RWPE1 (cell line): Measurements from ENCODE around the gene PEX26.
"Not testable (repeated sequence)": the region's sequence is repeated elsewhere in the genome, so short reads cannot be mapped to it uniquely, and the experiment has no call there.

Experiments used
- CTCF ChIA-PET: fragments of 350-600 bp; sonication (Branson Sonifier 250); formaldehyde crosslinking; extraction: SDS; loops from one replicate; lab custom pipeline; 2021; lab: Yijun Ruan, JAX
- POLR2A ChIA-PET: fragments of 400-600 bp; formaldehyde crosslinking; extraction: SDS; loops from one replicate; lab custom pipeline; 2020; ENCODE audit warnings: antibody characterized with exemption; ENCODE audit not compliant: low non-redundant PET; lab: Yijun Ruan, JAX
- DNase-seq: peaks from one replicate; pipeline ENCODE4 v3.0.0; 2012; ENCODE audit warnings: low spot score
- H3K27ac ChIP-seq: fragments of 450-650 bp; 2 replicates; pipeline ENCODE4 v1.5.1; 2017
- TF ChIP-seq, protein P1 (sequence below): fragments of 450-650 bp; conservative IDR thresholded peaks from 2 replicates; pipeline ENCODE4 v1.5.1; 2017; ENCODE audit warnings: low read depth, mild to moderate bottlenecking

PEX26 gene

GRCh38 chr22:18103527-18104269, 25.9 kb downstream of the PEX26 start:
- H3K27ac ChIP-seq, result no peak overlapping the region
- DNase-seq, result no peak
- POLR2A ChIA-PET, result no interaction called here
- TF ChIP-seq, protein P1, sequence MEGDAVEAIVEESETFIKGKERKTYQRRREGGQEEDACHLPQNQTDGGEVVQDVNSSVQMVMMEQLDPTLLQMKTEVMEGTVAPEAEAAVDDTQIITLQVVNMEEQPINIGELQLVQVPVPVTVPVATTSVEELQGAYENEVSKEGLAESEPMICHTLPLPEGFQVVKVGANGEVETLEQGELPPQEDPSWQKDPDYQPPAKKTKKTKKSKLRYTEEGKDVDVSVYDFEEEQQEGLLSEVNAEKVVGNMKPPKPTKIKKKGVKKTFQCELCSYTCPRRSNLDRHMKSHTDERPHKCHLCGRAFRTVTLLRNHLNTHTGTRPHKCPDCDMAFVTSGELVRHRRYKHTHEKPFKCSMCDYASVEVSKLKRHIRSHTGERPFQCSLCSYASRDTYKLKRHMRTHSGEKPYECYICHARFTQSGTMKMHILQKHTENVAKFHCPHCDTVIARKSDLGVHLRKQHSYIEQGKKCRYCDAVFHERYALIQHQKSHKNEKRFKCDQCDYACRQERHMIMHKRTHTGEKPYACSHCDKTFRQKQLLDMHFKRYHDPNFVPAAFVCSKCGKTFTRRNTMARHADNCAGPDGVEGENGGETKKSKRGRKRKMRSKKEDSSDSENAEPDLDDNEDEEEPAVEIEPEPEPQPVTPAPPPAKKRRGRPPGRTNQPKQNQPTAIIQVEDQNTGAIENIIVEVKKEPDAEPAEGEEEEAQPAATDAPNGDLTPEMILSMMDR, result no peak
- CTCF ChIA-PET, result no interaction called here

DNA sequence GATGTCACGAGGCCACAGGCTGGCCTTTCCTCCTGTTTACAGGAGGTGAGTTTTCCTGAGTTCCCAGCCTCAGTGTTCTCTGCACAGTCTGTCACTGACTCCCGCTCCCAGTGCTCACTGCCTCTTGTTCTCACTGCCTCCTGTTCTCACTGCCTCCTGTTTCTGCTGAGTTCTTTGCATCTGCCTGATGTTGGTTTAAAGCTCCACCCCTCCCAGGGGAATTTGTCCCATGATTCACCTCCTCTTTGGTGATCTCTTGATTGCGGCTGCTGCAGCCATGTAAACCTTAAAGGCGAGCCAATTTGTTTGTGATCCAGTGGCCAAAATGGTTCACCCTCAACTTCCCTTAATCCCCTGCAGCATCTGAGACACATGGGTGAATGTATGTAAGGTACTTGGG, 26.8 kb downstream of the PEX26 start:
- CTCF ChIA-PET, result no interaction called here
- DNase-seq, result no peak
- H3K27ac ChIP-seq, result no peak overlapping the region
- POLR2A ChIA-PET, result no interaction called here
- TF ChIP-seq, protein P1, result no peak

DNA sequence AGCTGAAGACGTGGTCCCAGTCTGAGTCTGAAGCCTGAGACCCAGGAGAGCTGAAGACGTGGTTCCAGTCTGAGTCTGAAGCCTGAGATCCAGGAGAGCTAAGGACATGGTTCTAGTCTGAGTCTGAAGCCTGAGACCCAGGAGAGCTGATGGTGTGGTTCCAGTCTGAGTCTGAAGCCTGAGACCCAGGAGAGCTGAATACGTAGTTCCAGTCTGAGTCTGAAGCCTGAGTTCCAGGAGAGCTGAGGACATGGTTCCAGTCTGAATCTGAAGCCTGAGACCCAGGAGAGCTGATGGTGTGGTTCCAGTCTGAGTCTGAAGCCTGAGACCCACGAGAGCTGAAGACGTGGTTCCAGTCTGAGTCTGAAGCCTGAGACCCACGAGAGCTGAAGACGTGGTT, 28.2 kb downstream of the PEX26 start:
- CTCF ChIA-PET, result interaction anchor here (0.6 kb wide), 1 partner anchor 12 kb away, joined by 3 read pairs; no protein-coding TSS in a partner anchor
- H3K27ac ChIP-seq, DNase-seq, POLR2A ChIA-PET: not testable (repeated sequence)

- DNase-seq, H3K27ac ChIP-seq, CTCF ChIA-PET, POLR2A ChIA-PET: not testable (repeated sequence)
Measured at GRCh38 chr22:18106550-18107341, 29.0 kb downstream of the PEX26 start.

DNA sequence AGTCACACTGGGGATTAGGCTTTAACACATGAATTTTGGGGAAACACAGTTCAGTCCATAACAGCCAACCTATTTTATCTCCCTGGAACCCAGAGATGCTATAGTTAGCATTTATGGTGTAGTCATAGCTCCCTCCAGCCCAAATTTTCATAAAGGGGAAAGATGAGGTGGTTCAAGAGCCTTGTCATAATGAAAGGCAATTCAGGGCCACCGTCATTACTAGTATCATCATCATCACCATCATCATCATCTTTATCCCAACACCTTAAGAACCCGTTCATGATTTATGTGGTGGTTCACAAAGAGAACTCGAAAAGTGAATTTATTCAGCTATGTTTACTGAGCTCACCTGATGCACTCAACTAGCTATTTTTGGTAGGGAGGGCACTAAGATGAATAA, 30.4 kb downstream of the PEX26 start:
- ChIA-PET POLR2A (no interaction called here), CTCF (no interaction called here)
- H3K27ac ChIP-seq, result no peak overlapping the region
- no peak for DNase-seq
- TF ChIP-seq, protein P1, result no peak

GRCh38 chr22:18109410-18110193, 31.8 kb downstream of the PEX26 start:
- CTCF ChIA-PET, result no interaction called here
- TF ChIP-seq, protein P1, result no peak
- DNase-seq, result no peak
- H3K27ac ChIP-seq, result no peak overlapping the region
- POLR2A ChIA-PET, result no interaction called here

DNA sequence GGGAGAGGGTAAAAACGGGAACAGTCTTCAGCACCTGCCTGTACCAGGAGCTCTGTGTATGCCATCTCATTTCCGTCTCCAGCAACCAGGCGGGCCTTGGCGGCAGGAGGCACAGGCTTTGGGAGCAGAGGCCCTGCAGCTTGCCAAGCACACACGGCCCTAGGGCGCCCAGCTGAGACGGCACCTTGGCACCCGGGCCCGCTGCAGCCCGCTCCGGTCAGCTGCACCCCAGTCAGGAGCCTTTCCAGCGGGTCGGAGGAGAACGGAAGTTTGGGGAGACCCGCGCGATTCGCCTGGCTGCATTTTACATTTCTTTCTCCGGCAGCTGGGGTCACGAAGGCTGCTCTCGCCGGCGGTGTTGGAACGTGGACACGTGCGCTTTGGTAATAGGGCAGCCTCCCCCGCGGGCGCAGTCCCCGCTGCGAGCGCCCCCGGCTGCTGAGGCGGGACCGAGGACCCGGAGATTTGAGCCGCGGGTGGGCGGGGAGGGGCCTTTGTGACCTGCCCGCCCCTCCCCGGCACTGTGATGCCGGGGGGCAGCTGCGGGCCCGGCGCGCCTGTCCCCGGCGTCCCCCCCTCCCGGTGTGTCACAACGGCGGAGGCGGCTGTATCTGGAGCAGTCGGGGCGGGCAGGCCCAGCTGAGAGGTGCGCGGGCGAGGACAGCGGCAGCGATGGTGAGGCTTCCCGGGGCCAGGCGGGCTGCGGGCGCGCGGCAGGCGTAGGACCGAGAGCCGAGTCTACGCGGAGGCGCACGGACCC, 32.6 kb downstream of the PEX26 start, which contains the start of gene TUBA8:
TUBA8 (plus strand) TSS at position 616 of the 760 bp plus-strand sequence; CDS start at position 673, 57 bp downstream.
- DNase-seq, result peak; percentile 19
- POLR2A ChIA-PET, result no interaction called here
- no peak within 1 kb of the TSS for H3K27ac ChIP-seq
- CTCF ChIA-PET, result no interaction called here
- TF ChIP-seq, protein P1, result no peak
